Measurements from ENCODE around the gene SNRPD3. TPM values are rescaled to one million over a fixed set of nuclear protein-coding genes. Genes with fewer than 3 reads are reported as not detected.

The SNRPD3 gene
- total and polyA plus RNA-seq, 12 donors, result 55.7 to 223 (median 87.8) TPM

- no peak for TF ChIP-seq CTCF (IDR thresholded peaks at IDR 0.05)
- TF ChIP-seq POLR2A (IDR thresholded peaks at IDR 0.05), result no peak
- peak in 1 of 7 donors; percentile 60 for DNase-seq
- H3K27ac ChIP-seq, result no peak overlapping the region
- H3K36me3 ChIP-seq (replicated peaks in 1 of 2), result no peaks in the 10 kb centered on the region
- no peak overlapping the region for H3K4me3 ChIP-seq
- peaks cover 3 to 4% of the 10 kb centered on the region in 2 donors for H3K4me1 ChIP-seq (replicated peaks in 1 of 2)
- no peaks in the 10 kb centered on the region for H3K27me3 ChIP-seq
- intact Hi-C loops (cut with DNase I), result no loop called here
- WGBS, 4 donors, result 88 to 93% (median 93%) methylated on average over 5 to 21 of the region's 21 CpGs
- H3K9me3 ChIP-seq (replicated peaks in 1 of 3), result no peaks in the 10 kb centered on the region
Observed at GRCh38 chr22:24588757-24589481, 33.1 kb downstream of the SNRPD3 start.

- DNase-seq, result no peak
- H3K4me3 ChIP-seq, result no peak overlapping the region
- peaks cover 3 to 4% of the 10 kb centered on the region in 2 donors for H3K4me1 ChIP-seq (replicated peaks in 1 of 2)
- TF ChIP-seq CTCF (IDR thresholded peaks at IDR 0.05) (no peak), POLR2A (IDR thresholded peaks at IDR 0.05) (no peak)
- 83 to 95% (median 91%) methylated on average over 2 to 7 of the region's 7 CpGs for WGBS, 4 donors
- intact Hi-C loops (cut with DNase I), result no loop called here
- no peaks in the 10 kb centered on the region for H3K36me3 ChIP-seq (replicated peaks in 1 of 2)
- no peaks in the 10 kb centered on the region for H3K27me3 ChIP-seq
- H3K9me3 ChIP-seq (replicated peaks in 1 of 3), result no peaks in the 10 kb centered on the region
- no peak overlapping the region for H3K27ac ChIP-seq
Observed at GRCh38 chr22:24589518-24590030, 33.8 kb downstream of the SNRPD3 start.

- no peak for TF ChIP-seq CTCF (IDR thresholded peaks at IDR 0.05)
- no peak for TF ChIP-seq POLR2A (IDR thresholded peaks at IDR 0.05)
- no peaks in the 10 kb centered on the region for H3K36me3 ChIP-seq (replicated peaks in 1 of 2)
- intact Hi-C loops (cut with DNase I), result no loop called here
- WGBS, 4 donors, result 94 to 98% (median 97%) methylated on average over 12 of the region's 12 CpGs
- no peak overlapping the region for H3K27ac ChIP-seq
- peaks cover 3 to 4% of the 10 kb centered on the region in 2 donors for H3K4me1 ChIP-seq (replicated peaks in 1 of 2)
- no peak for DNase-seq
- no peaks in the 10 kb centered on the region for H3K27me3 ChIP-seq
- no peaks in the 10 kb centered on the region for H3K9me3 ChIP-seq (replicated peaks in 1 of 3)
- no peak overlapping the region for H3K4me3 ChIP-seq
Observed at GRCh38 chr22:24590596-24591173, 34.9 kb downstream of the SNRPD3 start.

GRCh38 chr22:24591286-24591830 lies 35.6 kb downstream of the SNRPD3 start:
- H3K36me3 ChIP-seq (replicated peaks in 1 of 2), result no peaks in the 10 kb centered on the region
- intact Hi-C loops (cut with DNase I), result no loop called here
- peaks cover 3 to 4% of the 10 kb centered on the region in 2 donors for H3K4me1 ChIP-seq (replicated peaks in 1 of 2)
- H3K4me3 ChIP-seq, result no peak overlapping the region
- H3K9me3 ChIP-seq (replicated peaks in 1 of 3), result no peaks in the 10 kb centered on the region
- TF ChIP-seq CTCF (IDR thresholded peaks at IDR 0.05), result no peak
- TF ChIP-seq POLR2A (IDR thresholded peaks at IDR 0.05), result no peak
- H3K27ac ChIP-seq, result no peak overlapping the region
- no peaks in the 10 kb centered on the region for H3K27me3 ChIP-seq
- DNase-seq, result no peak
- 70 to 97% (median 93%) methylated on average over 5 to 6 of the region's 6 CpGs for WGBS, 4 donors
